ENCODE measurements around the gene PIWIL4. TPM values are rescaled to one million over a fixed set of nuclear protein-coding genes. Genes with fewer than 3 reads are reported as not detected.
A peak's percentile ranks its signal among the peaks of the same experiment; 100 is the strongest.

PIWIL4 gene
- total RNA-seq, 1 experiment from 2014 or later, result 3.4 TPM

DNA sequence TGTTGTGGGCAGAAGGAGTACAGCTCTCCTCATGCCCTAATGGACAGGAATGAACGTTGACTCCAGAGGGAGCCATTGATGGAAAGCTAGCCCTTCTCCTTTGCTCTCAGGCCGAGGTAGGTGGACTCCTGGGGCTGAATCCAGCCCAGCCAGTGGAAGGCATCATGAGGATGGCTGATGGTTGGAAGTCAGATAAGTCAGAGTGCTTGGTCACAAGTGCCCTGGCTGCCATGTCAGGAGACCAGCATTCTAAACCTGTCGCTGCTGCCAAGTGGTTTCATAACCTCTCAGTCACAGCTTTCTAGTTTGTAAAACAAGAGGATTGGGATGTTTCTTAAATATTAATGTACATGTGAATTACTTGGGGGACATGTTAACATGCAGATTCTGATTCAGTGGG, 32.3 kb downstream of the PIWIL4 start:
- intact Hi-C loops (cut with micrococcal nuclease; ENCODE audit: unreplicated experiment), result no loop called here
- H3K36me3 Mint-ChIP-seq (ENCODE audit: insufficient read depth, unreplicated experiment), result peaks cover 5% of the 10 kb centered on the region
- DNase-seq, result no peak
- H3K27me3 ChIP-seq (replicated peaks; ENCODE audit: control insufficient read depth, insufficient read depth, low read length), result no peaks in the 10 kb centered on the region
- no TSS peak for BruUV-seq (replicated peaks)
- H3K4me1 Mint-ChIP-seq (ENCODE audit: low read depth, unreplicated experiment), result peaks cover 11% of the 10 kb centered on the region
- peaks cover 23% of the 10 kb centered on the region for H3K4me1 ChIP-seq
- no peaks in the 10 kb centered on the region for H3K9me3 ChIP-seq
- H3K27ac Mint-ChIP-seq (ENCODE audit: unreplicated experiment), result no peak overlapping the region
- CTCF ChIA-PET, result interaction anchor here (1.3 to 4.3 kb wide), 3 partner anchors 13 to 80 kb away, joined by 4 to 19 read pairs (median 4); no protein-coding TSS in a partner anchor
- H3K4me3 ChIP-seq (ENCODE audit: low read depth, low read length), result no peak overlapping the region
- H3K4me3 Mint-ChIP-seq (ENCODE audit: unreplicated experiment), result no peak overlapping the region
- no peaks in the 10 kb centered on the region; the same call in 1 of the 2 replicates for H3K36me3 ChIP-seq (ENCODE audit: control insufficient read depth, insufficient read depth, low read length)
- H3K9me3 Mint-ChIP-seq (ENCODE audit: unreplicated experiment), result peaks cover 15% of the 10 kb centered on the region
- POLR2A ChIA-PET, result no interaction called here
- no peaks in the 10 kb centered on the region for H3K27me3 Mint-ChIP-seq (ENCODE audit: insufficient read depth, unreplicated experiment)
- TF ChIP-seq, protein P1, sequence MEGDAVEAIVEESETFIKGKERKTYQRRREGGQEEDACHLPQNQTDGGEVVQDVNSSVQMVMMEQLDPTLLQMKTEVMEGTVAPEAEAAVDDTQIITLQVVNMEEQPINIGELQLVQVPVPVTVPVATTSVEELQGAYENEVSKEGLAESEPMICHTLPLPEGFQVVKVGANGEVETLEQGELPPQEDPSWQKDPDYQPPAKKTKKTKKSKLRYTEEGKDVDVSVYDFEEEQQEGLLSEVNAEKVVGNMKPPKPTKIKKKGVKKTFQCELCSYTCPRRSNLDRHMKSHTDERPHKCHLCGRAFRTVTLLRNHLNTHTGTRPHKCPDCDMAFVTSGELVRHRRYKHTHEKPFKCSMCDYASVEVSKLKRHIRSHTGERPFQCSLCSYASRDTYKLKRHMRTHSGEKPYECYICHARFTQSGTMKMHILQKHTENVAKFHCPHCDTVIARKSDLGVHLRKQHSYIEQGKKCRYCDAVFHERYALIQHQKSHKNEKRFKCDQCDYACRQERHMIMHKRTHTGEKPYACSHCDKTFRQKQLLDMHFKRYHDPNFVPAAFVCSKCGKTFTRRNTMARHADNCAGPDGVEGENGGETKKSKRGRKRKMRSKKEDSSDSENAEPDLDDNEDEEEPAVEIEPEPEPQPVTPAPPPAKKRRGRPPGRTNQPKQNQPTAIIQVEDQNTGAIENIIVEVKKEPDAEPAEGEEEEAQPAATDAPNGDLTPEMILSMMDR (IDR thresholded peaks at IDR 0.05; ENCODE audit: insufficient read depth in 1 of 2, low read depth in 1 of 2, low read length in 1 of 2, severe bottlenecking in 1 of 2, unreplicated experiment in 1 of 2), result no peak

DNA sequence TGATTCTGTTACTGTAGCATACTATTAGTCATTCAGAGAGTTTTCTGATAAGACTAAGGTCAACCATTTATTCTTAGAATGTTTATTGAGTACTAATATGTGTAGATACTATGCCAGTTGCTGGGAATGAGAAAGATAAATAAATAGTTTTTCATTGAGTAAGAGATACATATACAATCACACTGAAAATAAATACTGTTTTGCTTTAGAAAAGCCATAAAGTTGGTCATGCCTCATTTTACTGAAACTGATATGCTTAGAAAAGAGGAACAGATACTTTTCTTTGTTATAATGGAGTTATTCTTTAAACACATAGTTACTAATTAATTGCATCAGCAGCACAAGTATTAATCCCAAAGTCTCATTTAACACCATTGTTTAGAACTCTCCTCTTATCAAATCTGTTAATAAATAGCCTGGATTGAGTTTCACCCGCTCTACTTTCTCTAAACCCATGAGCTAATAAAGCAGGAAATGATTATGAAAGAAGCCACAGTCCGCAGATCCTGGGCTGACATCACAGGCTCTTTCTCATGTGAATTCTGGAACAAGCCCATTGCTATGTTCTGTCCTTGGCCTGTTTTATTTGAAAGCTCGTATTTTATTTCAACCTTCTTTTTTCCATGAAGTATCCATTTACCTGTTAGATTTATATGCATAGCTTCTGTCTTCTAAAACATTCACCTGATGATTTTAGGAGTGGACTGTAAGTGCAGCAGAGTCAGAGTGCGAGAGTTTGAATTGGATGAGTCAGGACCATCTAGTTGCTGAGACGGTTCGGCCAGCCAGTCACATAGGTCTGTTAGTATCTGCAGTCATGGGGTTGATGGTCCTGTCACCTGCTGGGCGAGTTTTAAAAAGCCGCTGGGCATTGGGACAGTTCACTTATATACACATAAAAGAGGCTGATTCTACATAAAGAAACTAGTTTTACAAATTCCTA, 35.5 kb downstream of the PIWIL4 start:
- intact Hi-C loops (cut with micrococcal nuclease; ENCODE audit: unreplicated experiment), result loop anchor here (1.0 kb wide), 2 partner anchors 56 to 83 kb away; no protein-coding TSS in a partner anchor
- H3K4me1 Mint-ChIP-seq (ENCODE audit: low read depth, unreplicated experiment), result peaks cover 20% of the 10 kb centered on the region
- peaks cover 15% of the 10 kb centered on the region for H3K9me3 Mint-ChIP-seq (ENCODE audit: unreplicated experiment)
- H3K36me3 ChIP-seq (ENCODE audit: control insufficient read depth, insufficient read depth, low read length), result no peaks in the 10 kb centered on the region; the same call in 1 of the 2 replicates
- TF ChIP-seq, protein P1 (IDR thresholded peaks at IDR 0.05; ENCODE audit: insufficient read depth in 1 of 2, low read depth in 1 of 2, low read length in 1 of 2, severe bottlenecking in 1 of 2, unreplicated experiment in 1 of 2), result peak in 1 of 2 experiments; percentile 39
- peak overlapping the region; percentile 68 for H3K27ac Mint-ChIP-seq (ENCODE audit: unreplicated experiment)
- POLR2A ChIA-PET, result no interaction called here
- H3K4me3 ChIP-seq (ENCODE audit: low read depth, low read length), result no peak overlapping the region
- BruUV-seq (replicated peaks), result TSS peak; percentile 82
- H3K27me3 ChIP-seq (replicated peaks; ENCODE audit: control insufficient read depth, insufficient read depth, low read length), result no peaks in the 10 kb centered on the region
- peak; percentile 58 to 79 for DNase-seq
- no peaks in the 10 kb centered on the region for H3K27me3 Mint-ChIP-seq (ENCODE audit: insufficient read depth, unreplicated experiment)
- H3K4me1 ChIP-seq, result peaks cover 30% of the 10 kb centered on the region
- H3K4me3 Mint-ChIP-seq (ENCODE audit: unreplicated experiment), result peak overlapping the region; percentile 63
- peaks cover 5% of the 10 kb centered on the region for H3K36me3 Mint-ChIP-seq (ENCODE audit: insufficient read depth, unreplicated experiment)
- CTCF ChIA-PET, result interaction anchor here (0.6 to 2.7 kb wide), 4 partner anchors 14 to 81 kb away, joined by 3 to 7 read pairs (median 3); no protein-coding TSS in a partner anchor
- no peaks in the 10 kb centered on the region for H3K9me3 ChIP-seq

GRCh38 chr11:94603587-94603986, 36.4 kb downstream of the PIWIL4 start:
- Histone ChIP-seq H3K27me3 (replicated peaks; ENCODE audit: control insufficient read depth, insufficient read depth, low read length) (no peaks in the 10 kb centered on the region), H3K4me1 (peaks cover 30% of the 10 kb centered on the region), H3K36me3 (ENCODE audit: control insufficient read depth, insufficient read depth, low read length) (no peaks in the 10 kb centered on the region; the same call in 1 of the 2 replicates), H3K4me3 (ENCODE audit: low read depth, low read length) (no peak overlapping the region), H3K9me3 (no peaks in the 10 kb centered on the region)
- ChIA-PET CTCF (interaction anchor here (0.6 to 2.7 kb wide), 2 partner anchors 15 to 708 kb away, joined by 3 to 7 read pairs; no protein-coding TSS in a partner anchor), POLR2A (no interaction called here)
- no peak for DNase-seq
- TF ChIP-seq, protein P1 (IDR thresholded peaks at IDR 0.05; ENCODE audit: insufficient read depth in 1 of 2, low read depth in 1 of 2, low read length in 1 of 2, severe bottlenecking in 1 of 2, unreplicated experiment in 1 of 2), result no peak
- BruUV-seq (replicated peaks), result no TSS peak
- Mint-ChIP-seq H3K27me3 (ENCODE audit: insufficient read depth, unreplicated experiment) (no peaks in the 10 kb centered on the region), H3K36me3 (ENCODE audit: insufficient read depth, unreplicated experiment) (peaks cover 5% of the 10 kb centered on the region), H3K4me3 (ENCODE audit: unreplicated experiment) (no peak overlapping the region), H3K4me1 (ENCODE audit: low read depth, unreplicated experiment) (peaks cover 20% of the 10 kb centered on the region), H3K9me3 (ENCODE audit: unreplicated experiment) (peaks cover 15% of the 10 kb centered on the region), H3K27ac (ENCODE audit: unreplicated experiment) (no peak overlapping the region)
- intact Hi-C loops (cut with micrococcal nuclease; ENCODE audit: unreplicated experiment), result loop anchor here (1.0 kb wide), 1 partner anchor 57 kb away; no protein-coding TSS in a partner anchor

Data from Caco-2 (cell line).